H1 (cell line): Measurements from ENCODE around the gene YPEL4. TPM values are rescaled to one million over a fixed set of nuclear protein-coding genes. Genes with fewer than 3 reads are reported as not detected.

ENCODE experiments used
- ATF3 ChIP-seq: IDR thresholded peaks from 2 replicates; pipeline ENCODE4 v1.6.1; 2011; ENCODE audit warnings: low read depth, mild to moderate bottlenecking, low read length; ENCODE audit not compliant: insufficient read depth
- BCL11A ChIP-seq, 2 experiments: IDR thresholded peaks; one replicate each; pipeline ENCODE4 v1.6.1; 2011; ENCODE audit warnings: low read depth in 2 of 2, low read length in 2 of 2, mild to moderate bottlenecking in 2 of 2
- BRCA1 ChIP-seq: IDR thresholded peaks from 2 replicates; pipeline ENCODE4 v1.6.1; 2012; ENCODE audit warnings: low read depth, low read length, improper control_type of control experiment
- CBX8 ChIP-seq: fragments of 300-800, 300-1000 bp; sonication (generic); IDR thresholded peaks from 2 replicates; pipeline ENCODE4 v1.7.1; 2016; ENCODE audit warnings: low read depth, low read length, borderline replicate concordance
- CHD1 ChIP-seq: IDR thresholded peaks from 2 replicates; pipeline ENCODE4 v1.6.1; 2012; ENCODE audit warnings: low read depth, low read length, improper control_type of control experiment
- CTBP2 ChIP-seq: IDR thresholded peaks from 2 replicates; pipeline ENCODE4 v1.7.0; 2011; ENCODE audit warnings: borderline replicate concordance, mild to moderate bottlenecking, moderate library complexity, mixed read lengths, low read length; ENCODE audit not compliant: insufficient read depth, insufficient read length
- EGR1 ChIP-seq: IDR thresholded peaks from 2 replicates; pipeline ENCODE4 v1.6.1; 2011; ENCODE audit warnings: low read depth, low read length, borderline replicate concordance
- EP300 ChIP-seq, 2 experiments: IDR thresholded peaks; 1 replicate in 1 of 2; 2 replicates in 1 of 2; pipeline ENCODE4 v1.6.1; 2011 to 2012; ENCODE audit warnings: low read depth in 2 of 2, low read length in 2 of 2, mild to moderate bottlenecking in 2 of 2, borderline replicate concordance in 1 of 2, inconsistent platforms in 1 of 2, moderate library complexity in 1 of 2
- EZH2 ChIP-seq: fragments of 200-600 bp; sonication (generic); IDR thresholded peaks from 2 replicates; pipeline ENCODE4 v1.7.1; 2012; ENCODE audit warnings: low read depth, mild to moderate bottlenecking, moderate library complexity, low read length, inconsistent platforms; ENCODE audit not compliant: severe bottlenecking
- GABPA ChIP-seq: IDR thresholded peaks from 2 replicates; pipeline ENCODE4 v1.6.1; 2011; ENCODE audit warnings: mild to moderate bottlenecking, low read length, moderate library complexity, borderline replicate concordance; ENCODE audit not compliant: insufficient read depth
- GTF2F1 ChIP-seq: IDR thresholded peaks from 2 replicates; pipeline ENCODE4 v1.6.1; 2012; ENCODE audit warnings: low read depth, low read length, improper control_type of control experiment, borderline replicate concordance
- HDAC6 ChIP-seq: IDR thresholded peaks from one replicate; pipeline ENCODE4 v1.7.1; 2012; ENCODE audit warnings: low read depth, mild to moderate bottlenecking, inconsistent platforms, low read length, moderate library complexity
- POLR2A ChIP-seq, 2 experiments: IDR thresholded peaks; 1 replicate in 1 of 2; 2 replicates in 1 of 2; pipeline ENCODE4 v1.6.1; 2011; ENCODE audit warnings: low read depth in 2 of 2, low read length in 2 of 2, mild to moderate bottlenecking in 2 of 2; ENCODE audit errors: control extremely low read depth in 1 of 2
- SAP30 ChIP-seq: fragments of 300-600 bp; sonication (generic); IDR thresholded peaks from 2 replicates; pipeline ENCODE4 v1.7.1; 2012; ENCODE audit warnings: low read length, moderate library complexity, mild to moderate bottlenecking, inconsistent platforms; ENCODE audit not compliant: insufficient read depth, insufficient replicate concordance
- SIX5 ChIP-seq: IDR thresholded peaks from 2 replicates; pipeline ENCODE4 v1.6.1; 2011; ENCODE audit warnings: mild to moderate bottlenecking, low read depth, low read length
- SP1 ChIP-seq: IDR thresholded peaks from 2 replicates; pipeline ENCODE4 v1.6.1; 2011; ENCODE audit warnings: low read depth, low read length
- SUZ12 ChIP-seq: fragments of 200-600 bp; sonication (generic); IDR thresholded peaks from 2 replicates; pipeline ENCODE4 v1.6.1; 2012; ENCODE audit warnings: mild to moderate bottlenecking, inconsistent platforms, low read length, moderate library complexity, mixed read lengths
- TAF7 ChIP-seq: optimal IDR thresholded peaks from 2 replicates; pipeline ENCODE3; 2011; ENCODE audit warnings: low read depth, mild to moderate bottlenecking, inconsistent platforms, low read length, moderate library complexity, borderline replicate concordance
- TBP ChIP-seq: IDR thresholded peaks from 2 replicates; pipeline ENCODE4 v1.6.1; 2011; ENCODE audit warnings: low read depth, low read length, improper control_type of control experiment
- USF2 ChIP-seq: IDR thresholded peaks from 2 replicates; pipeline ENCODE4 v1.6.1; 2011; ENCODE audit warnings: low read length, improper control_type of control experiment
- polyA plus RNA-seq, 7 experiments: library from polyadenylated mRNA; depleted of rRNA in 3 of 7; stranded (reverse) in 5 of 7; unstranded in 2 of 7; fragments of >200 nt in 5 of 7; fragments of 200-250 nt in 2 of 7; gene quantifications; 1 replicate in 5 of 7; 2 replicates in 1 of 7; 4 replicates in 1 of 7; pipeline versions ENCODE4 v1.2.1 to v1.2.3, GENCODE V29; 2011 to 2013; ENCODE audit warnings: missing spikeins in 2 of 7, mixed read lengths in 2 of 7
- total RNA-seq: library from RNA; stranded (reverse); fragmentation: NEBNext Ultra II Directional; extraction: Animal tissue kit (Norgen Biotek cat#: 25700); gene quantifications from 2 replicates; pipeline ENCODE4 v1.2.1, GENCODE V29; 2021
- TF ChIP-seq, protein P1 (sequence below): IDR thresholded peaks from 2 replicates; pipeline ENCODE4 v1.6.1; 2012; ENCODE audit warnings: inconsistent platforms

Gene YPEL4
- total and polyA plus RNA-seq, 2 of the 8 experiments (the other 6 are each of a cell fraction or from before 2014, with no cell fraction given), result 0.13 to 0.38 TPM

GRCh38 chr11:57648801-57649735 is 644 bp downstream of the YPEL4 start (continued):
- TF ChIP-seq TAF7 (peak; percentile 46), TBP (0 out of 2 replicates have a peak, but pooled peaks have one; percentile 13), CHD1 (no peak), USF2 (0 out of 2 replicates have a peak, but pooled peaks have one; percentile 8), ATF3 (no peak), SAP30 (peak; percentile 84), CBX8 (no peak), SIX5 (no peak), GTF2F1 (no peak), POLR2A (IDR thresholded peaks at IDR 0.05; ENCODE audit: control extremely low read depth in 1 of 2, low read depth in 2 of 2, low read length in 2 of 2) (peak; percentile 18 to 68; a peak in 2 of 3 replicates), EP300 (IDR thresholded peaks at IDR 0.05; ENCODE audit: borderline replicate concordance in 1 of 2, low read depth in 2 of 2, low read length in 2 of 2) (no peak), CTBP2 (no peak), EZH2 (no peak), HDAC6 (no peak), SP1 (no peak), SUZ12 (no peak), GABPA (no peak), BRCA1 (no peak), EGR1 (no peak), BCL11A (IDR thresholded peaks at IDR 0.05; ENCODE audit: low read depth in 2 of 2, low read length in 2 of 2) (no peak)
- TF ChIP-seq, protein P1, sequence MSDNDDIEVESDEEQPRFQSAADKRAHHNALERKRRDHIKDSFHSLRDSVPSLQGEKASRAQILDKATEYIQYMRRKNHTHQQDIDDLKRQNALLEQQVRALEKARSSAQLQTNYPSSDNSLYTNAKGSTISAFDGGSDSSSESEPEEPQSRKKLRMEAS, result 0 out of 2 replicates have a peak, but pooled peaks have one; percentile 39
